HEK293 (cell line): ENCODE results near the gene ARHGAP23.
A peak's percentile ranks its signal among the peaks of the same experiment; 100 is the strongest.

Experiments
- BCL11A ChIP-seq: fragments of 450-650 bp; formaldehyde crosslinking; IDR thresholded peaks from 2 replicates; pipeline ENCODE4 v1.5.1; 2016; ENCODE audit warnings: low read depth, missing biosample characterization, missing genetic modification characterization
- CTCF ChIP-seq: fragments of 450-650 bp; formaldehyde crosslinking; IDR thresholded peaks from 2 replicates; pipeline ENCODE4 v1.5.1; 2016; ENCODE audit warnings: missing biosample characterization, missing genetic modification characterization
- GLIS2 ChIP-seq: fragments of 450-650 bp; formaldehyde crosslinking; IDR thresholded peaks from 2 replicates; pipeline ENCODE4 v1.5.1; 2016; ENCODE audit warnings: missing biosample characterization, missing genetic modification characterization
- INSM2 ChIP-seq: fragments of 450-650 bp; formaldehyde crosslinking; IDR thresholded peaks from 2 replicates; pipeline ENCODE4 v1.5.1; 2016; ENCODE audit warnings: missing biosample characterization, missing genetic modification characterization
- KLF17 ChIP-seq: fragments of 450-650 bp; formaldehyde crosslinking; IDR thresholded peaks from 2 replicates; pipeline ENCODE4 v1.5.1; 2016; ENCODE audit warnings: missing biosample characterization, missing genetic modification characterization
- OSR2 ChIP-seq: fragments of 450-650 bp; formaldehyde crosslinking; IDR thresholded peaks from 2 replicates; pipeline ENCODE4 v1.5.1; 2016; ENCODE audit warnings: missing biosample characterization, missing genetic modification characterization
- YY1 ChIP-seq: fragments of 450-650 bp; formaldehyde crosslinking; IDR thresholded peaks from 2 replicates; pipeline ENCODE4 v1.5.1; 2018; ENCODE audit warnings: missing biosample characterization, missing genetic modification characterization
- ZBTB10 ChIP-seq: fragments of 450-650 bp; formaldehyde crosslinking; IDR thresholded peaks from 2 replicates; pipeline ENCODE4 v1.5.1; 2016; ENCODE audit warnings: missing biosample characterization, missing genetic modification characterization
- ZBTB21 ChIP-seq: fragments of 450-650 bp; formaldehyde crosslinking; IDR thresholded peaks from 2 replicates; pipeline ENCODE4 v1.5.1; 2017; ENCODE audit warnings: missing biosample characterization, missing genetic modification characterization
- ZBTB26 ChIP-seq: fragments of 450-650 bp; formaldehyde crosslinking; optimal IDR thresholded peaks from 2 replicates; pipeline ENCODE3; 2016; ENCODE audit warnings: missing biosample characterization, mild to moderate bottlenecking, missing genetic modification characterization
- ZFP69B ChIP-seq: fragments of 450-650 bp; formaldehyde crosslinking; IDR thresholded peaks from 2 replicates; pipeline ENCODE4 v1.5.1; 2016; ENCODE audit warnings: missing biosample characterization, missing genetic modification characterization
- ZNF157 ChIP-seq: fragments of 450-650 bp; formaldehyde crosslinking; IDR thresholded peaks from 2 replicates; pipeline ENCODE4 v1.5.1; 2016; ENCODE audit warnings: missing biosample characterization, missing genetic modification characterization
- ZNF2 ChIP-seq: fragments of 450-650 bp; formaldehyde crosslinking; IDR thresholded peaks from 2 replicates; pipeline ENCODE4 v1.5.1; 2016; ENCODE audit warnings: missing biosample characterization, missing genetic modification characterization
- ZNF335 ChIP-seq: fragments of 450-650 bp; formaldehyde crosslinking; conservative IDR thresholded peaks from 2 replicates; pipeline ENCODE4 v1.5.1; 2016; ENCODE audit warnings: missing biosample characterization, missing genetic modification characterization
- ZNF350 ChIP-seq: fragments of 450-650 bp; formaldehyde crosslinking; IDR thresholded peaks from 2 replicates; pipeline ENCODE4 v1.5.0; 2017; ENCODE audit warnings: missing biosample characterization, mild to moderate bottlenecking, missing genetic modification characterization
- ZNF394 ChIP-seq: fragments of 450-650 bp; formaldehyde crosslinking; IDR thresholded peaks from 2 replicates; pipeline ENCODE4 v1.5.1; 2016; ENCODE audit warnings: missing biosample characterization, missing genetic modification characterization, mild to moderate bottlenecking, moderate library complexity, borderline replicate concordance
- ZNF513 ChIP-seq: fragments of 450-650 bp; IDR thresholded peaks from 2 replicates; pipeline ENCODE4 v1.5.1; 2018; ENCODE audit warnings: missing biosample characterization, missing genetic modification characterization
- ZNF561 ChIP-seq: fragments of 450-650 bp; IDR thresholded peaks from 2 replicates; pipeline ENCODE4 v1.5.1; 2018; ENCODE audit warnings: missing biosample characterization, missing genetic modification characterization, borderline replicate concordance
- ZNF837 ChIP-seq: fragments of 450-650 bp; formaldehyde crosslinking; IDR thresholded peaks from 2 replicates; pipeline ENCODE4 v1.5.1; 2016; ENCODE audit warnings: missing biosample characterization, missing genetic modification characterization
- ZSCAN5A ChIP-seq: fragments of 450-650 bp; formaldehyde crosslinking; IDR thresholded peaks from 2 replicates; pipeline ENCODE4 v1.5.1; 2016; ENCODE audit warnings: missing biosample characterization, missing genetic modification characterization

Gene ARHGAP23

GRCh38 chr17:38415250-38416194 is 12.7 kb upstream of the ARHGAP23 start (continued):
- TF ChIP-seq ZBTB26 (tag by site-specific recombination) (peak; percentile 24), ZNF157 (tag by site-specific recombination) (peak; percentile 13; the same call in 1 of the 2 replicates), ZFP69B (tag by site-specific recombination) (peak; percentile 98), ZSCAN5A (tag by site-specific recombination) (no peak), ZNF837 (tag by site-specific recombination) (no peak), ZNF513 (0 out of 2 replicates have a peak, but pooled peaks have one; percentile 4), ZBTB21 (tag by site-specific recombination) (peak; percentile 73), BCL11A (tag by site-specific recombination) (0 out of 2 replicates have a peak, but pooled peaks have one; percentile 31), OSR2 (peak; percentile 83), ZNF561 (tag by site-specific recombination) (peak; percentile 85; the same call in 1 of the 2 replicates), GLIS2 (tag by site-specific recombination) (peak; percentile 85), CTCF (tag by site-specific recombination) (peak; percentile 14; the same call in 1 of the 2 replicates), ZBTB10 (tag by site-specific recombination) (peak; percentile 85), ZNF350 (tag by site-specific recombination) (no peak), KLF17 (tag by site-specific recombination) (peak; percentile 88), YY1 (tag by site-specific recombination) (0 out of 2 replicates have a peak, but pooled peaks have one; percentile 20), ZNF335 (tag by site-specific recombination) (peak; percentile 100), INSM2 (tag by site-specific recombination) (peak; percentile 63; the same call in 1 of the 2 replicates), ZNF394 (tag by site-specific recombination) (peak; percentile 62; the same call in 1 of the 2 replicates), ZNF2 (tag by site-specific recombination) (peak; percentile 55; the same call in 1 of the 2 replicates)
